ENCODE data around the gene ADAMTS12.

GRCh38 chr5:33888587-33888986 is 3.2 kb downstream of the ADAMTS12 start:
- TF ChIP-seq, protein P1, sequence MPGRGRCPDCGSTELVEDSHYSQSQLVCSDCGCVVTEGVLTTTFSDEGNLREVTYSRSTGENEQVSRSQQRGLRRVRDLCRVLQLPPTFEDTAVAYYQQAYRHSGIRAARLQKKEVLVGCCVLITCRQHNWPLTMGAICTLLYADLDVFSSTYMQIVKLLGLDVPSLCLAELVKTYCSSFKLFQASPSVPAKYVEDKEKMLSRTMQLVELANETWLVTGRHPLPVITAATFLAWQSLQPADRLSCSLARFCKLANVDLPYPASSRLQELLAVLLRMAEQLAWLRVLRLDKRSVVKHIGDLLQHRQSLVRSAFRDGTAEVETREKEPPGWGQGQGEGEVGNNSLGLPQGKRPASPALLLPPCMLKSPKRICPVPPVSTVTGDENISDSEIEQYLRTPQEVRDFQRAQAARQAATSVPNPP (IDR thresholded peaks at IDR 0.05; ENCODE audit: borderline replicate concordance, insufficient read depth, insufficient read length), result no peak
- TF ChIP-seq KLF10 (CRISPR knock-in tag; IDR thresholded peaks at IDR 0.05) (no peak), CTCF (IDR thresholded peaks at IDR 0.05 in 2 of 3, conservative IDR thresholded peaks at IDR 0.05 in 1 of 3; ENCODE audit: insufficient read depth in 2 of 3, low read depth in 1 of 3, low read length in 3 of 3) (no peak), RBM14 (IDR thresholded peaks at IDR 0.05; ENCODE audit: borderline replicate concordance, insufficient read depth, low read depth, low read length) (no peak), GTF3C2 (IDR thresholded peaks at IDR 0.05; ENCODE audit: borderline replicate concordance, extremely low read depth, insufficient read length) (no peak), ZNF274 (IDR thresholded peaks at IDR 0.05; ENCODE audit: borderline replicate concordance, low read depth, low read length) (no peak), EZH2 (IDR thresholded peaks at IDR 0.05; ENCODE audit: borderline replicate concordance, low read depth, low read length) (no peak), ZNF174 (CRISPR knock-in tag; IDR thresholded peaks at IDR 0.05) (no peak), ZBTB5 (IDR thresholded peaks at IDR 0.05) (no peak), JUNB (CRISPR knock-in tag; conservative IDR thresholded peaks at IDR 0.05) (no peak), USF2 (CRISPR knock-in tag; IDR thresholded peaks at IDR 0.05) (no peak), FOXP1 (CRISPR knock-in tag; IDR thresholded peaks at IDR 0.05) (no peak)
- TF ChIP-seq, protein P2, sequence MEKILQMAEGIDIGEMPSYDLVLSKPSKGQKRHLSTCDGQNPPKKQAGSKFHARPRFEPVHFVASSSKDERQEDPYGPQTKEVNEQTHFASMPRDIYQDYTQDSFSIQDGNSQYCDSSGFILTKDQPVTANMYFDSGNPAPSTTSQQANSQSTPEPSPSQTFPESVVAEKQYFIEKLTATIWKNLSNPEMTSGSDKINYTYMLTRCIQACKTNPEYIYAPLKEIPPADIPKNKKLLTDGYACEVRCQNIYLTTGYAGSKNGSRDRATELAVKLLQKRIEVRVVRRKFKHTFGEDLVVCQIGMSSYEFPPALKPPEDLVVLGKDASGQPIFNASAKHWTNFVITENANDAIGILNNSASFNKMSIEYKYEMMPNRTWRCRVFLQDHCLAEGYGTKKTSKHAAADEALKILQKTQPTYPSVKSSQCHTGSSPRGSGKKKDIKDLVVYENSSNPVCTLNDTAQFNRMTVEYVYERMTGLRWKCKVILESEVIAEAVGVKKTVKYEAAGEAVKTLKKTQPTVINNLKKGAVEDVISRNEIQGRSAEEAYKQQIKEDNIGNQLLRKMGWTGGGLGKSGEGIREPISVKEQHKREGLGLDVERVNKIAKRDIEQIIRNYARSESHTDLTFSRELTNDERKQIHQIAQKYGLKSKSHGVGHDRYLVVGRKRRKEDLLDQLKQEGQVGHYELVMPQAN (IDR thresholded peaks at IDR 0.05; ENCODE audit: borderline replicate concordance), result no peak
- TF ChIP-seq, protein P3, sequence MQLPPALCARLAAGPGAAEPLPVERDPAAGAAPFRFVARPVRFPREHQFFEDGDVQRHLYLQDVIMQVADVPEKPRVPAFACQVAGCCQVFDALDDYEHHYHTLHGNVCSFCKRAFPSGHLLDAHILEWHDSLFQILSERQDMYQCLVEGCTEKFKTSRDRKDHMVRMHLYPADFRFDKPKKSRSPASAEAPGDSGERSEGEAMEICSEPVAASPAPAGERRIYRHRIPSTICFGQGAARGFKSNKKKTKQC (CRISPR knock-in tag; IDR thresholded peaks at IDR 0.05), result no peak
